HG03565 (cell line): Measurements from ENCODE around the gene FERMT3.

Source experiments
- ATAC-seq: cut with Tn5 transposase; IDR thresholded peaks from one replicate; pipeline ENCODE4 v1.9.1; 2021; ENCODE audit warnings: mild to moderate bottlenecking, moderate library complexity; ENCODE audit not compliant: unreplicated experiment

Gene FERMT3

GRCh38 chr11:64185693-64186491 is 20.6 kb upstream of the FERMT3 start, which contains the start of gene STIP1:
TSS of gene STIP1 (plus strand) at chr11:64186171. CDS start at chr11:64186262, 91 bp downstream.
- peak; percentile 80 for ATAC-seq

- ATAC-seq: no peak
Observed at GRCh38 chr11:64186492-64187165, 19.9 kb upstream of the FERMT3 start.

GRCh38 chr11:64192434-64192833 is 14.1 kb upstream of the FERMT3 start:
- no peak for ATAC-seq

- ATAC-seq: no peak
Observed at GRCh38 chr11:64196626-64197025, 9.9 kb upstream of the FERMT3 start.

GRCh38 chr11:64198511-64198910 is 8.0 kb upstream of the FERMT3 start:
- no peak for ATAC-seq

GRCh38 chr11:64201543-64201942 is 5.0 kb upstream of the FERMT3 start:
- ATAC-seq: no peak

- ATAC-seq: no peak
Observed at GRCh38 chr11:64202992-64203391, 3.5 kb upstream of the FERMT3 start.

- no peak for ATAC-seq
Observed at GRCh38 chr11:64203421-64204079, 3.0 kb upstream of the FERMT3 start.

GRCh38 chr11:64204080-64204440 is 2.5 kb upstream of the FERMT3 start:
- no peak for ATAC-seq

GRCh38 chr11:64204464-64204989 is 2.0 kb upstream of the FERMT3 start:
- no peak for ATAC-seq

- ATAC-seq: peak; percentile 42
Observed at GRCh38 chr11:64207256-64208085, 950 bp downstream of the FERMT3 start.

GRCh38 chr11:64208086-64208795 is 1.7 kb downstream of the FERMT3 start:
- ATAC-seq: peak; percentile 4

GRCh38 chr11:64208796-64209562 is 2.5 kb downstream of the FERMT3 start:
- no peak for ATAC-seq

GRCh38 chr11:64209563-64209843 is 3.0 kb downstream of the FERMT3 start:
- ATAC-seq: no peak

GRCh38 chr11:64210301-64211020 is 3.9 kb downstream of the FERMT3 start:
- no peak for ATAC-seq

- ATAC-seq: no peak
Observed at GRCh38 chr11:64211181-64211872, 4.8 kb downstream of the FERMT3 start.

GRCh38 chr11:64216879-64217278 is 10.4 kb downstream of the FERMT3 start:
- ATAC-seq: no peak

- ATAC-seq: no peak
Observed at GRCh38 chr11:64218628-64219353, 12.3 kb downstream of the FERMT3 start.
